GM12891 (cell line): ENCODE data around the gene CENPK.

Experiments used
- DNase-seq: peaks from one replicate; pipeline ENCODE4 v3.0.0; 2011; ENCODE audit warnings: low spot score; ENCODE audit not compliant: insufficient read length
- FAIRE-seq: peaks from 2 replicates; lab custom pipeline; 2011; peaks lifted over from hg19 to GRCh38; lab: Jason Lieb, UNC
- PAX5 ChIP-seq: IDR thresholded peaks from 2 replicates; pipeline ENCODE4 v1.6.1; 2011; ENCODE audit warnings: low read length, moderate library complexity, mild to moderate bottlenecking; ENCODE audit not compliant: insufficient read depth, severe bottlenecking
- POLR2A ChIP-seq: IDR thresholded peaks from 2 replicates; pipeline ENCODE4 v1.6.1; 2011; ENCODE audit warnings: low read depth, low read length, control low read depth
- POLR2AphosphoS5 ChIP-seq: IDR thresholded peaks from 2 replicates; pipeline ENCODE4 v1.6.1; 2011; ENCODE audit warnings: low read depth, low read length, control low read depth
- POU2F2 ChIP-seq: IDR thresholded peaks from 2 replicates; pipeline ENCODE4 v1.6.1; 2011; ENCODE audit warnings: low read depth, mild to moderate bottlenecking, control low read depth, low read length, moderate library complexity
- SPI1 ChIP-seq: IDR thresholded peaks from 2 replicates; pipeline ENCODE4 v1.6.1; 2011; ENCODE audit warnings: low read depth, low read length, control low read depth
- TAF1 ChIP-seq: IDR thresholded peaks from 2 replicates; pipeline ENCODE4 v1.6.1; 2011; ENCODE audit warnings: low read depth, low read length, control low read depth

The CENPK gene

DNA sequence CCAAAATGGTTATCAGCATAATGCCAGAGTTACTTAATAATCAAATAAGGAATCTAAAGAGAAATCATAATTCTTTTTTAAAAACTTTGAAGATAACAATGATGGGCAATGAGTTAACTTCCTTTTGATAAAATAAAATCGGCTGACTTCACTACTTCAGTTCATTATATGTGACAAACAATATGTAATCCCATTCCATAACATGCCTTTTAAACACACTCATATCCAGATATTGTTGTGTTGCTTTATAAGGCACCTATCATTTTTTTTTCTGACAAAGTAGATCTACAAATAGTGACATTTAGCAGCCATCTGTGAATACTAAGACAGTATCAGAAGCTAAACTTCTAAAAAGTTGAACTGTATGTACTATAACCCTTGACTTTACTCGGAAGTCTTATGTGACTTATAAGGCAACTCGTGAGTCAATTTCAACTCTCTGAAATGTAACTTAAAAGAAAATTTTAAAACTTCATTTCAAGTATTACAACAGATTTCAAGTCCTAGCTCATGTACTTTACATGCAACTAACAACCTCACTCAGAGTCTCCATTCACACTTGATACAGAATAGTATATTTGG, 88.7 kb downstream of the CENPK start:
- no peak for TF ChIP-seq SPI1
- TF ChIP-seq TAF1, result no peak
- TF ChIP-seq POU2F2, result no peak
- TF ChIP-seq POLR2AphosphoS5, result no peak
- no peak for TF ChIP-seq PAX5
- TF ChIP-seq POLR2A, result no peak
- DNase-seq (no peak), FAIRE-seq (no peak)

GRCh38 chr5:65468633-65469032, 94.3 kb downstream of the CENPK start:
- DNase-seq (no peak), FAIRE-seq (no peak)
- TF ChIP-seq TAF1 (no peak), POU2F2 (no peak), SPI1 (no peak), POLR2A (no peak), PAX5 (no peak), POLR2AphosphoS5 (no peak)
